Measurements from ENCODE around the gene KCNAB1.

KCNAB1 gene

DNA sequence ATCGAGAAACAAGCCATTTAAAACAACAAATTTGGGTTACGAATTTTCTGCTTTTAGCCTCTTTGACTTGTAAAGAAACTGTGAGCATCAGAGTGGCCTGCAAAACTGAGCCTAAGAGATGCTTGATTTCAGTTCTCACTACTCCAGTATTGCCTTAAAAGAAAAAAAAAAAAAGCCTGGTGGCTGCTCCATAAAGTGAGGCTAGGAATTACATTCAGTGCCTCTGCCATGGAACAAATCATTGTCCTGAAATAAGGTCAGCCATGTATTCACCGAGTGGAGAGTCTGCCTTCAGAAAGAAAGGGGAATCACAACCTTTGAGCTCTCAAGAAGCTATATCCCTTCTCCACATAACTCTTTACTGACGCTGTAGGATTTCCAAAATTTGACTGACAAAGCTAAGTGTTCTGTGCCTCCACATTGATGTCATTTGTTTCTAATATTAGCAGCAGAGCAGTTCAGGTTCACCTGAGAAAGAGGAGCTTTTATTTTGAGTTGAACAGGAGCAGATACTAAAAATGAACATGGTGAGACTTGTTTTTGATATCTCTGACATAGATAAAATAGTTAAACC, 297.3 kb downstream of the KCNAB1 start:
- no peak for DNase-seq

- no peak for DNase-seq
Measured at GRCh38 chr3:156418428-156418827, 298.1 kb downstream of the KCNAB1 start.

DNA sequence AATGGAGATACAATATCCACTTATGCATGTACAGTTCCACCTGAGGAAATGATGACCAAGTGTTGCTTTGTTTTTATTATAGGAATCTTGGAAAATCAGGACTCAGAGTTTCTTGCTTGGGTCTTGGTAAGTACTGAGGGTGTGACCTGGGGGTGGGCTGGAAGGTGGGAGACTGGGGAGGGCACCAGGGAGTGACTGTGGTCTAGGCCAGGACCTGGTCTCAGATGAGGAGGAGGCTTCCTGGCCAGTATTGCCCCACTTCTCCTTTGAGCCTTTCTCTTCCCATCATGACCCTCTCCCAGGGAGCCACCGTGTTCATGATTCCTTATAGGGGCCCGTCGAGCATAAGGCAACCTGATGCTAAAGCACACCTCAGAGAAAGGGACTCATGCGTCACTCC, 301.2 kb downstream of the KCNAB1 start:
- no peak for DNase-seq

DNA sequence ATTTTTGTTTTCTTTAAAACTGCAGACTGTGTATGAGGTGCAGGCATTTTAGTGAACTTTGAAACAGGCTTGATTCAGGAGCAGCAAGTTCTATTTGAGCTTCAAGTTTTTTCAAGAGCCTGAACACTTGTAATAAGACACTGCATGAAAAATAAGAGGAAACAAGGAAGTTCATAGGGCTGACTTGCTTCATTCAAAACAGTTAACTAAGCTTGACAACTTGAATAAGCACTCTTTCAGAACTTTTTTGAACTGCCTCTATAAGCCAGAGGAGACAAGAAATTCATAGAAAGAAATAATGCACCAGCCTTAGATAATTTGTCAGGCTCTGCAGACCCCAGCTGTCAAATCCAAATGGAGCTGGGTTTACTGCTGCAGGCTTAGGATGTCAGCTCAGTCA, 304.4 kb downstream of the KCNAB1 start:
- no peak for DNase-seq

DNA sequence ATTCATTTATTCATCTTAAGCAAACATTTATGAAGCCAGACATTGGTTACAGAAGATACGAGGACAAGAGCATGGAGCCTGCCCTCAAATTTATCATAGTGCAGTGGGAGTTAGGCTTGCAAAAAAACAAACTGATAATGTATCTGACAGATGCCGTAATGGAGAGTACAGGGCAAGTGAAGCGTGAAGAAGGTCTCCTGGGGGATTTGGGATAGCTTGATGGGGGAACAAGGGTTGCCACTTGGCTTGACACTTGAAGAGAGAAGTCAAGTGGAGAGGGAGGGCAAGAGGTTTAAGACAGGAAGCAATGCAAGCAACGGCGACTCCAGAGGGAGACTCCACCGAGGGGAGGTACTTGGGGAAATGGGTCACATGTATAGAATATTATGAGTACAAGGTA, 305.3 kb downstream of the KCNAB1 start:
- DNase-seq, result no peak

DNA sequence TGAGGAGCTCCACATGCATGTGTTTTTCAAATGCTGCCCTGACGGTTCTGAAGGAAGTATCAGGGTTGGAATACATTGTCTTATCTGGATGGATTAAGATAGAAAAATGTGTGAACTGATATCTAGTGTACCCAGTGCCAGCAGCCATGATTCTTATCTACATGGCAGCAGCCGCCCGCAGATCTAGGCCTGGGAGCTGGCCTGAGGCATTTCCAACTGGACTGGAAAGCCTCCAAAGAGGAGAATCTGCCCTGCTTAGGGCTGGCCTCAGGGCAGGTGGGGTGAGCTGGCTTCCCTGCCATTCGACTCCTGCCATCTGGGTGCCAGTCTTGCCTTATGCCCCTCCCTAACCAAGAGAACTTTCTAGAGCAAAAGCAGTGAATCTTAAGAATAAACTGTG, 308.7 kb downstream of the KCNAB1 start:
- DNase-seq, result no peak

DNA sequence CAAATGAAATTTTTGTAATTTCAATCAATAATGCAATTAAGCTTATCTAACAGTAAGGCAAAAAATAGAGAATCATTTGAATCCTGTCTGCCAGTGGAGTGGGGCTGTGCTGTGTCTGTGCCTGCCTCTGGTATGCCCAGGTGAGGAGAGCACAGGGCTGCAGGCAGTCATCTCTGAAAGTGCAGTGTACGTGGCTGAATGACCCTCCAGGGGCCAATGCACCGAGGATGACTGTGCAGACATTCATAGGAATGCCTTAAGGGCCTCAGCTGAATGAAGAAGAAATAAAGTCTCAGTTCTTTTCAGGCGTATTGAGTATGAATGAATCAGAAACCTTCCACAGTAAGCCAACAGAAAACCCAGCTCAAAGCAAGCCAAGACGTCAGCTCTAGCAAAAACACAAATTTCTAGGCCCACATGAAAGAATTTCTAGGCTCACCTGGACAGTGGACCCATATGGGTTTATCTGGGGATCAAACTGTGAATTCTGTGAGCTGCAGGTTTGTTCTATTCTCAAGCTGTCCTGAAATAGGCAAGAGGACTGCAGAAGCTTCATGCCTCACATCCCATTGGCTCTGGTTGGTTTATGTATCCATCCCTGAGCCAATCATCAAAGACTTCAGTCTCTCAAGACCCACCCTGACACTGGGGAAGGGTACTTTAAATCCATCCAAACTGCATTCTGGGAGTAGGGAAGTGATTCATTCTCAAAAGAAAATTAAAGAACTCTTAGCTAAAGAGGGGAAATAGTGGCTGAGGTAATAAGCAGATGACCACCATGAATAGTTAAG, 311.2 kb downstream of the KCNAB1 start:
- DNase-seq, result no peak

DNA sequence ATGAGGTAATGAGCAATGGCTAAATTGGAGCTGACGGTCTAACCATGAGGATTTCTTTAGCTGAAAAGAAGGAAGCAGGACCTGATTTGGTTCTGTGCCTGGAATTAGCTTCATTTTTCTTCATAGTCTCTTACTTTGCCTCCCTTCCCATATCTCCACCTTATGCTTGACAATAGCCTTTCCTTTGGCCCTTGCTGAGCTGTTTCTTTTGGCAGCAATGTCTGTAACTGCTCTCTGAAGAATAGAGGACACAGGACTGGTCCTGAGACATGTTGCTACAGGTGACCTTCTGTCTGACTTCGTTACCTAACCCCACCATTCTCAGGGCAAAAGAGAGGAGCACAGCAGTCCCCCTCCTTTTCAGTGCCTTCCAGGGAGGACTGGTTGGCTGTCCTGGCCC, 312.2 kb downstream of the KCNAB1 start:
- DNase-seq, result no peak

DNA sequence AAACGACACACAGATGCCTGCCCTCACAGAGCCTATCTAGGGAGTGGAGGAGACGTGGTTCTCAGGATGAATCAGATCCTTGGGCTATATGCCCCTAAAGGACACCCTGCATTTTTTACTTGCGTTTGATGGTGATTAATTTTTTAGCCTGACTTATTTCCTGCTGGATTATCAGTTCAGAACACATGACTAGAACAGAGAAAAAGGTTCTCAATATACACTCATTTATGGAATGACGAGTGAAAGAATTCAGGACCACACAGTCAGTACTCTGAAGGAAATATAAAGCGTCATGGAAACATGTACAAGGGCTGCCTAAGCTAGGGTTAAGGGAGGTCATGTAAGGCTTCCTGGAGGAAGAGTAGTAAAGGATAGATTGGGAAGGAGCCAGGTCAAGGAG, 312.8 kb downstream of the KCNAB1 start:
- DNase-seq, result no peak

DNA sequence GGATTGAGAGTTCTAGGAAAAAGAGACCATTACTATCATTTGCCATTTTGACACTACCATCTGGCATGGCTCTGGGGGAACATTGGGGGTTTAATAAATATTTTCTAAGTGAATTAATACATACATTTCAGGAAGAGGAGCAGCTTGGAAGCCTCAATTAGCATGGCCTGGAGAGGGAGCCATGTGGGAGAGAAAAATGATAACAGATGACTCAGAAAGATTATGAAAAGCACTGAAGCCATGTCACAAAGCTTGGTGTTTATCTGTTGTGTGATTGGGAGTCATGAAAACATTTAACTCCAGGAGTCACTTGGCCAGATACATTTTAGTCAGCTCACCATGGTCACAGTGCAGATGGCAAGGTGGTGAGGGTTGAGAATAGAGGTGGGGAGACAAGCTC, 313.5 kb downstream of the KCNAB1 start:
- DNase-seq, result no peak

GRCh38 chr3:156434921-156435320, 314.5 kb downstream of the KCNAB1 start:
- no peak for DNase-seq

DNA sequence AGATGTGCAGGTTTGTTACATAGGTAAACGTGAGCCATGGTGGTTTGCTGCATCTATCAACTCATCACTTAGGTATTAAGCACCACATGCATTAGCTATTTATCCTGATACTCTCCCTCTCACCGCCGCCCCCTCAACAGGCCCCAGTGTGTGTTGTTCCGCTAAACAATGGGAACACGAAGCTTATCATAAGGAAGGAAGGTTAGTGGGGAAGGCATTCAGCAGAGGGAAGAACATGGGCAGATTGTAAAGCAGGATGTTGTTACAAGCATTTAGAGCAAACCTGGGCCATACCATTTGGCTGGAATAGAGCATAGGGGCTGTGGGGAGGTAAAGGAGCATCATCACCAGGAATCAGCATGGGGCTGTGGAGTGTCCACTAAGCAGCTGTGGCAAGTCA, 322.7 kb downstream of the KCNAB1 start:
- DNase-seq, result no peak

DNA sequence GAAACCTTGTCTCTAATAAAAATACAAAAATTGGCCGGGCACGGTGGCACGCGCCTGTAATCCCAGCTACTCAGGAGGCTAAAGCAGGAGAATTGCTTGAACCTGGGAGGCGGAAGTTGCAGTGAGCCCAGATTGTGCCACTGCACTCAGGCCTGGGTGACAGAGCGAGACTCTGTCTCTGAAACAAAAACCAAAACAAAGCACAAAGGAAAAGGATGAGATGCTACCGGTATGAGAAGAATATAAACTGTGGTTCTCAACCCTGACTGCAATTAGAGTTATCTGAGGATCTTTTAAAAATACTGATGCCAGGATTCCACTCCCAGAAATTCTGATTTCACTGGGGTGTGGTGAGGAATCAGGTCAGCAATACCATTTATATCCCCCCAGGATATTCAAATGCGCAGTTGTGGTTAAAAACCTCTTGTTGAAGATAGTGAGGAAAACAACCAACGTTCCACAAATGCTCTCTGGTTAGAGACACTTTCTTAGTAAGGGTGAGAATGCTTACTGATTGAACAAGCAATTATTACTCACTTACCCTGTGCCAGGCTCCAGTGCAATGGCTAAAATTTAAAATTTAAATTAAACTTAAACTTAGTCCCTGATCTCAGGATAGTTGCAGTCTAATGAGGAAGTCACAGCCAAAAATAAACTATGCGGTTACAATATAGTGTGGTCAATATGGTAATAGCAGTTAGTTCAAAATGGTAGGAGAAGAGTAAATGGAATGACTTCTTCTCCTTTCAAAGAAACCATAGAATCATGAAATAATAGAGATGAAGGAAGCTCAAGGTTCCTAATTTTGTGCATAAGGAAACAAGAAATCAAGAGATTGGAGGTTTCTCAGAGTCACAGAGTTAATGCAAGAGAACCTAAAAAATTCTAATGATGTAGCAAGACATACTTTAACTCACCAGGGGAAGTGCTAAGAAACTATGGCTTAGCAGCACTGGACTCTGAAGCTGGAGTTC, 325.0 kb downstream of the KCNAB1 start:
- peak; percentile 12 for DNase-seq

- peak; percentile 5 for DNase-seq
Measured at GRCh38 chr3:156448300-156448699, 327.9 kb downstream of the KCNAB1 start.

- peak; percentile 21 for DNase-seq
Measured at GRCh38 chr3:156449710-156450574, 329.6 kb downstream of the KCNAB1 start.

- no peak for DNase-seq
Measured at GRCh38 chr3:156455839-156456238, 335.5 kb downstream of the KCNAB1 start.

DNA sequence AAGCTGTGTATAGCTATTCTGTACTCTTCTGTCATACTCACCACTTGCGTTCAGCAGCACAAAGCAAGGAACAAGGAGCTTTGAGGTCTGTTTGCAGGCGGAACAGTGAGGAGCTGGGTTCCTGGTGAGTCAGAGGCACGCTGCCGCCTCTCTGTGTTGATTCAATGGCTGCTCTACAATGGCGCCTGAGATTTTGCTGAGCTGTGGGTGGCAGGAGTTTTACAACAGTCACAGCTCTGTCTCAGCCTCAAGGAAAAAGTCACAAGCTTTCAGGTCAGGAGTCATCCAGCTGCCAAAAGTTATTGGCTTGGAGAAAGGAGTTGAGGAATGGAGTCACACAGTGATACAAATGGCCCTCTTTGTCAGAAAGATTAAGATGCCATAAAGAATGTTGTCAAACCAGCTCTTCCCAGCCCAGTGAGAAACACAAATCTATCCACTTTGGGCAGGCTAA, 336.4 kb downstream of the KCNAB1 start:
- DNase-seq, result peak; percentile 12

DNA sequence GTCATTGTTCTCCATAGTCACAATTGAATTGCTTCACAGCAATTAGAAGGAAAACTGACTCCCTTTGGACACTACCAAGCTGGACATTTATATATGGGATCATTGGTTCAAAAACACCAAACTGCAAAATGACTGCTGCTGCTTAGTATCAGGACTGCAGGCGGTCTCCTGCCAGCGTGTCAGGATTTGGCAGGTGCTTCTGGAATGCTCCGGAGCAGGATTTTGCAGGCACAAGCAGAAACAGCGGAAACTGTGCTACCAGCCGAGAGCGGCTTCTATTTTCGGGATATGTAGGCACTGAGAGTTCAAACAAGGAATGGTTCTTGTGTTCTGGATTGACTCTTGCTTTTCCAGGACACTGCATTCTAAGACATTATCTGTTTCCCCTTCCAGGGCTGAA, 339.1 kb downstream of the KCNAB1 start:
- no peak for DNase-seq

DNA sequence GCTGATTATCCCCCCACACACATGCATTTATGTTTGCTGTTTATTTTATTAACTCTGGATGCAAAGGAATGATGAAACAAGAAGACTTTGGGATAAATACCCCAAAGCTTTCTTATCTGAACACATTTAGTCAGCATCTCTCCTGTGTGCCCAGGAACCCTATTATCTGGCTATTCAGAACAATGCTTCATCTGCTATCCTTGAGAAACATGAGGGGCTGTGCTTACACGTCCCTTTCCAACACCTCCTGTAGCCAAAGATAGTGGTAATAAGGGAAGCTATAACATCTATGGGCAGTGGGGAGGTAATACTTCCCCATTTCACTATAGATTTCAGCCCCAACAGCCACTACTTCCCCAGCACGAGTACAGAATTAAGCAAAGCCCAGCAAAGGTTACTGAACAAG, 339.8 kb downstream of the KCNAB1 start:
- DNase-seq, result peak; percentile 41

- no peak for DNase-seq
Measured at GRCh38 chr3:156461889-156462288, 341.5 kb downstream of the KCNAB1 start.

DNA sequence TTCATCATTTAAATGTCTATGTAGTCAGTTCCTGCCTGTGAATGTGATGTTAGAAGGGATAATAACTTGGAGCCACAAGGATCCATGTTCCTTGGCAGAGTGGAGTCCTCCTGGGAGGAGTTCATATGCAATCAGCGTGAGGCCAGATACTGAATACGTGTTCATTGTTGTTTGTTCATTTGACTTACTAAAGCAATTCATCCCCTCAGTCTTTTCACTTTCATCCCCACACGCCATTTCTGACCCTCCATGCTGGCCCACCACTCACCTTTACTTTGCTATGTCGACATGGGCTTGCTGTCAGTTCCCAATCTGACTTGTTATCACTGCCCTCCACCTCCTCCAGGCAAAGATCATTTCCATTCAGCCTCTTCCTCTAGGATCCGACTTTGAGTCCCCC, 342.7 kb downstream of the KCNAB1 start:
- no peak for DNase-seq

DNA sequence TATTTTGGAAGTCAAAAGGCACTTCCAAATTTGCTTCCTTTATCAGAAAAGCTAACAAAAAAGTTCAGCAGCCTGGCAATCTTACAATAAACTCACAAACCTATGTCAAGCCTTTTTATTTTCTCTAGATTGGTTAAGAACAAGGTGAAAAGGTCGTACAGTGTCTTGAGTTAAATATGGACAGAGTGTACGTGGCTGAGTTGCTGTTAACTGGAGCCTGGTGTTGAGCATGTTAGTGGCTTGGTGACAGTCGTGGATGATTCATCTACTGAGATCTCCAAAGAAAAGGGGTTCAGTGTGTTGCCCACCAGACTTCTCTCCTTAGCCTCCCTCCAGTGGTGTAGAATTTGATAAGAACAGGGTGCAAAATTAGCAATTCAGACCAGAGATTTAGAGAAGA, 344.8 kb downstream of the KCNAB1 start:
- DNase-seq, result no peak

DNA sequence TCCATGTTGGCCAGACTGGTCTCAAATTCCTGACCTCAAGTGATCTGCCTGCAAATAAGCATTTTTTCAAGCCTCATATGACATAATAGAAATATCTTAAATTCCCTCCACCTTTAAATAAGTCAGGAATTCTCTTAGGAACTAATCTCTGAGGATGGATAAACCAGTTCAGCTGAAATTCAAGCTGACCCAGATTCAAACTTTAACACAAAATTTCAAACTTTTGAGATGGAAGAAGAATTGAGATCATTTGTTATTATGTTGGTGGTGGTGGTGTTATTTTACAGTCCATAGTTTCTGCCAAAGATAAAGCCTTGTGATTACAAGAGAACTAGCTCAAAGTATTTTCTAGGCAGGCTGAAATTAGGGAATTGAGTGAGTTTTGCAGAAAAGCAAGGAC, 349.1 kb downstream of the KCNAB1 start:
- DNase-seq, result no peak
